Measurements from ENCODE around the gene CUL2.
"Not testable (repeated sequence)": the region's sequence is repeated elsewhere in the genome, so short reads cannot be mapped to it uniquely, and the experiment has no call there.

CUL2 gene

GRCh38 chr10:34981844-34982243 is 108.3 kb downstream of the CUL2 start:
- DNase-seq: no peak

- no peak for DNase-seq
Observed at GRCh38 chr10:34979938-34980337, 110.2 kb downstream of the CUL2 start.

GRCh38 chr10:34978080-34978479 is 112.1 kb downstream of the CUL2 start:
- no peak for DNase-seq

- not testable (repeated sequence) for DNase-seq
Observed at GRCh38 chr10:34976380-34976910, 113.7 kb downstream of the CUL2 start.

GRCh38 chr10:34974364-34975065 is 115.6 kb downstream of the CUL2 start:
- not testable (repeated sequence) for DNase-seq

GRCh38 chr10:34973757-34974156 is 116.4 kb downstream of the CUL2 start:
- DNase-seq: not testable (repeated sequence)

- not testable (repeated sequence) for DNase-seq
Observed at GRCh38 chr10:34973121-34973520, 117.0 kb downstream of the CUL2 start.

GRCh38 chr10:34972591-34972990 is 117.5 kb downstream of the CUL2 start:
- DNase-seq: not testable (repeated sequence)

- DNase-seq: not testable (repeated sequence)
Observed at GRCh38 chr10:34971606-34972334, 118.4 kb downstream of the CUL2 start.

GRCh38 chr10:34969171-34969570 is 121.0 kb downstream of the CUL2 start:
- DNase-seq: no peak

GRCh38 chr10:34967335-34967880 is 122.7 kb downstream of the CUL2 start:
- peak in 36 of 51 donors; percentile 1 to 69 (median 34) for DNase-seq

- DNase-seq: no peak
Observed at GRCh38 chr10:34966451-34966850, 123.7 kb downstream of the CUL2 start.

- no peak for DNase-seq
Observed at GRCh38 chr10:34966040-34966439, 124.1 kb downstream of the CUL2 start.

GRCh38 chr10:34964166-34964800 is 125.9 kb downstream of the CUL2 start:
- no peak for DNase-seq

- DNase-seq: no peak
Observed at GRCh38 chr10:34962866-34963265, 127.3 kb downstream of the CUL2 start.

GRCh38 chr10:34960983-34961382 is 129.2 kb downstream of the CUL2 start:
- DNase-seq: peak in 3 of 51 donors; percentile 1 to 8 (median 2)

- DNase-seq: no peak
Observed at GRCh38 chr10:34959786-34960185, 130.4 kb downstream of the CUL2 start.

GRCh38 chr10:34959321-34959720 is 130.8 kb downstream of the CUL2 start:
- DNase-seq: no peak

Data from hypothalamus (tissue), 51 donors.